HepG2 (cell line): ENCODE measurements around the gene CD248. TPM values are rescaled to one million over a fixed set of nuclear protein-coding genes. Genes with fewer than 3 reads are reported as not detected.

Experiments used
- AHR ChIP-seq: IDR thresholded peaks from 2 replicates; pipeline ENCODE4 v1.6.1; 2018; ENCODE audit warnings: missing genetic modification reagents, missing compliant biosample characterization
- ATF7-NPFF ChIP-seq: sonication (generic); formaldehyde crosslinking; IDR thresholded peaks from 2 replicates; pipeline ENCODE4 v1.8.1; 2023; ENCODE audit warnings: mild to moderate bottlenecking, low read depth, missing genetic modification reagents, moderate library complexity
- CAMTA2 ChIP-seq: sonication (generic); formaldehyde crosslinking; IDR thresholded peaks from 2 replicates; pipeline ENCODE4 v1.4.0; 2020; ENCODE audit warnings: mild to moderate bottlenecking, missing genetic modification reagents, borderline replicate concordance
- KDM5A ChIP-seq: fragments of 200-600 bp; sonication (generic); IDR thresholded peaks from 2 replicates; pipeline ENCODE4 v1.7.0; 2018; ENCODE audit warnings: antibody characterized with exemption, mild to moderate bottlenecking, low read length, borderline replicate concordance
- MAFG ChIP-seq: sonication (generic); formaldehyde crosslinking; IDR thresholded peaks from 2 replicates; pipeline ENCODE4 v1.5.1; 2020; ENCODE audit warnings: mild to moderate bottlenecking, missing genetic modification reagents
- REL ChIP-seq: sonication (generic); formaldehyde crosslinking; conservative IDR thresholded peaks from 2 replicates; pipeline ENCODE4 v1.8.0; 2022; ENCODE audit warnings: mild to moderate bottlenecking, missing genetic modification reagents, moderate library complexity
- SALL2 ChIP-seq: sonication (generic); formaldehyde crosslinking; IDR thresholded peaks from 2 replicates; pipeline ENCODE4 v1.8.1; 2023; ENCODE audit warnings: mild to moderate bottlenecking, missing genetic modification reagents, inconsistent platforms
- SAP130 ChIP-seq: IDR thresholded peaks from 2 replicates; pipeline ENCODE4 v1.6.1; 2016; ENCODE audit warnings: low read depth
- SP5 ChIP-seq: IDR thresholded peaks from 2 replicates; pipeline ENCODE4 v1.6.1; 2016; ENCODE audit warnings: low read depth, borderline replicate concordance
- ZNF782 ChIP-seq: sonication (generic); formaldehyde crosslinking; IDR thresholded peaks from 2 replicates; pipeline ENCODE4 v1.4.0; 2020; ENCODE audit warnings: missing genetic modification reagents, mild to moderate bottlenecking, borderline replicate concordance
- ZNF841 ChIP-seq: sonication (generic); formaldehyde crosslinking; IDR thresholded peaks from 2 replicates; pipeline ENCODE4 v1.8.1; 2023; ENCODE audit warnings: missing genetic modification reagents, borderline replicate concordance
- ZSCAN21 ChIP-seq: sonication (generic); formaldehyde crosslinking; IDR thresholded peaks from 2 replicates; pipeline ENCODE4 v1.8.0; 2022; ENCODE audit warnings: mild to moderate bottlenecking, missing genetic modification reagents, moderate library complexity, borderline replicate concordance
- ZSCAN31 ChIP-seq: sonication (generic); formaldehyde crosslinking; IDR thresholded peaks from 2 replicates; pipeline ENCODE4 v1.5.0; 2020; ENCODE audit warnings: low read depth, mild to moderate bottlenecking, missing genetic modification reagents
- polyA plus RNA-seq, 8 experiments: library from polyadenylated mRNA; depleted of rRNA in 3 of 8; stranded (reverse) in 7 of 8; unstranded in 1 of 8; fragments of >200 nt; fragmentation: Illumina TruSeq in 4 of 8; extraction: Trizol in 4 of 8; gene quantifications; 2 replicates each; pipeline versions ENCODE4 v1.2.1 to v1.2.3, GENCODE V29; 2011 to 2016; ENCODE audit warnings: low read depth in 4 of 8, missing spikeins in 1 of 8, mixed read lengths in 1 of 8; ENCODE audit not compliant: insufficient read depth in 1 of 8
- total RNA-seq, 5 experiments: library from RNA; depleted of rRNA; stranded (reverse); fragments of >200 nt; fragmentation: Illumina TruSeq; extraction: Trizol; gene quantifications; 2 replicates each; pipeline ENCODE4 v1.2.3, GENCODE V29; 2016; ENCODE audit warnings: low read depth in 1 of 5
- TF ChIP-seq, protein P1 (sequence below): sonication (generic); formaldehyde crosslinking; IDR thresholded peaks from 2 replicates; pipeline ENCODE4 v1.4.0; 2020; ENCODE audit warnings: missing genetic modification reagents, borderline replicate concordance
- TF ChIP-seq, protein P2 (sequence below): sonication (generic); formaldehyde crosslinking; conservative IDR thresholded peaks from 2 replicates; pipeline ENCODE4 v1.5.0; 2020; ENCODE audit warnings: missing genetic modification reagents
- TF ChIP-seq, protein P3 (sequence below): sonication (generic); formaldehyde crosslinking; IDR thresholded peaks from 2 replicates; pipeline ENCODE4 v1.4.0; 2020; ENCODE audit warnings: mild to moderate bottlenecking, missing genetic modification reagents
- TF ChIP-seq, protein P4 (sequence below): sonication (generic); formaldehyde crosslinking; IDR thresholded peaks from 2 replicates; pipeline ENCODE4 v1.4.0; 2020; ENCODE audit warnings: mild to moderate bottlenecking, missing genetic modification reagents
- TF ChIP-seq, protein P5 (sequence below): sonication (generic); formaldehyde crosslinking; IDR thresholded peaks from 2 replicates; pipeline ENCODE4 v1.8.0; 2022; ENCODE audit warnings: mild to moderate bottlenecking, missing genetic modification reagents

The CD248 gene
- total and polyA plus RNA-seq, 2 of the 13 experiments (the other 11 are each of a cell fraction or from before 2014, with no cell fraction given), result 0.25 to 0.35 TPM

DNA sequence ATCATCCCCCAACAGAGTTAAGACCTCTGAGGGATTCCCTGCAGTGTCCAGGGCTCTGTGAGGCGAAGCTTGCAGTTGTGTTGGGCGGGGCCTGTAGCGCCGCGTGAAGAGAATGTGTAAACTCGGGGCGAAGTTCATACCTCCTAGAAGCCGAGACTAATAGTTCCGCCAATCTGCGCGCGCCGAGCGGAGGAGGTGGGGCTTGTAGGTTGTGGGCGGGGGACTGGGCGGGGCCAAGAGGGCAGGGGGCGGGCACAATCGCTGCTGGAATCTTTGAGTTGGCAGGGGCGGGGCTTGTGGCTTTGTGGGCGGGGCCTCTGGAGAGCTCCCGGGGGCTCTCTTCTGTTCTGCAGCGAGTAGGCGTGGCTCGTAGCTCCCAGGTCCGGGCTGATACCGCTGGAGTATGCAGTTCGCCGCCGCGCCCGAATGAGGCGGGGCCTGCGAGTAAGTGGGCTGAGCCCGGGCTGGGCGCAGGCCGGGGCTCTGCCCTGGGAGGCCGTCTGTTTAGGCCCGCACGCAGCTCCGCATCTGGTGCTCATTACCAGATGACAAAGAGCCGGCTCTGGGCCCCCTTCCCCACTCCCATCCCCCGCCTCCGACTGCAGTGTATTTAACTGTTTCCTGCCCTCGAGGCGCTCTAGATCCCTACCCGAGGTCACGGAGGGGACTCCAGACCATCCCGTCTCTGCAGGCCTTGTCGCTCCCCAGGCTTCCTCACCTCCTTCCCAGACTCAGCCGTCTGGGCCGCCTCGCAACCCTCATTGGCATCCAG lies 4.1 kb downstream of the CD248 start (continued):
- TF ChIP-seq, protein P1, sequence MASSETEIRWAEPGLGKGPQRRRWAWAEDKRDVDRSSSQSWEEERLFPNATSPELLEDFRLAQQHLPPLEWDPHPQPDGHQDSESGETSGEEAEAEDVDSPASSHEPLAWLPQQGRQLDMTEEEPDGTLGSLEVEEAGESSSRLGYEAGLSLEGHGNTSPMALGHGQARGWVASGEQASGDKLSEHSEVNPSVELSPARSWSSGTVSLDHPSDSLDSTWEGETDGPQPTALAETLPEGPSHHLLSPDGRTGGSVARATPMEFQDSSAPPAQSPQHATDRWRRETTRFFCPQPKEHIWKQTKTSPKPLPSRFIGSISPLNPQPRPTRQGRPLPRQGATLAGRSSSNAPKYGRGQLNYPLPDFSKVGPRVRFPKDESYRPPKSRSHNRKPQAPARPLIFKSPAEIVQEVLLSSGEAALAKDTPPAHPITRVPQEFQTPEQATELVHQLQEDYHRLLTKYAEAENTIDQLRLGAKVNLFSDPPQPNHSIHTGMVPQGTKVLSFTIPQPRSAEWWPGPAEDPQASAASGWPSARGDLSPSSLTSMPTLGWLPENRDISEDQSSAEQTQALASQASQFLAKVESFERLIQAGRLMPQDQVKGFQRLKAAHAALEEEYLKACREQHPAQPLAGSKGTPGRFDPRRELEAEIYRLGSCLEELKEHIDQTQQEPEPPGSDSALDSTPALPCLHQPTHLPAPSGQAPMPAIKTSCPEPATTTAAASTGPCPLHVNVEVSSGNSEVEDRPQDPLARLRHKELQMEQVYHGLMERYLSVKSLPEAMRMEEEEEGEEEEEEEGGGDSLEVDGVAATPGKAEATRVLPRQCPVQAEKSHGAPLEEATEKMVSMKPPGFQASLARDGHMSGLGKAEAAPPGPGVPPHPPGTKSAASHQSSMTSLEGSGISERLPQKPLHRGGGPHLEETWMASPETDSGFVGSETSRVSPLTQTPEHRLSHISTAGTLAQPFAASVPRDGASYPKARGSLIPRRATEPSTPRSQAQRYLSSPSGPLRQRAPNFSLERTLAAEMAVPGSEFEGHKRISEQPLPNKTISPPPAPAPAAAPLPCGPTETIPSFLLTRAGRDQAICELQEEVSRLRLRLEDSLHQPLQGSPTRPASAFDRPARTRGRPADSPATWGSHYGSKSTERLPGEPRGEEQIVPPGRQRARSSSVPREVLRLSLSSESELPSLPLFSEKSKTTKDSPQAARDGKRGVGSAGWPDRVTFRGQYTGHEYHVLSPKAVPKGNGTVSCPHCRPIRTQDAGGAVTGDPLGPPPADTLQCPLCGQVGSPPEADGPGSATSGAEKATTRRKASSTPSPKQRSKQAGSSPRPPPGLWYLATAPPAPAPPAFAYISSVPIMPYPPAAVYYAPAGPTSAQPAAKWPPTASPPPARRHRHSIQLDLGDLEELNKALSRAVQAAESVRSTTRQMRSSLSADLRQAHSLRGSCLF (CRISPR knock-in tag), result no peak
- no peak for TF ChIP-seq SP5 (CRISPR knock-in tag)
- 0 out of 2 replicates have a peak, but pooled peaks have one; percentile 20 for TF ChIP-seq ATF7-NPFF (CRISPR knock-in tag)
- 0 out of 2 replicates have a peak, but pooled peaks have one; percentile 8 for TF ChIP-seq ZSCAN21 (CRISPR knock-in tag)
- TF ChIP-seq REL (CRISPR knock-in tag), result no peak
- TF ChIP-seq, protein P2, sequence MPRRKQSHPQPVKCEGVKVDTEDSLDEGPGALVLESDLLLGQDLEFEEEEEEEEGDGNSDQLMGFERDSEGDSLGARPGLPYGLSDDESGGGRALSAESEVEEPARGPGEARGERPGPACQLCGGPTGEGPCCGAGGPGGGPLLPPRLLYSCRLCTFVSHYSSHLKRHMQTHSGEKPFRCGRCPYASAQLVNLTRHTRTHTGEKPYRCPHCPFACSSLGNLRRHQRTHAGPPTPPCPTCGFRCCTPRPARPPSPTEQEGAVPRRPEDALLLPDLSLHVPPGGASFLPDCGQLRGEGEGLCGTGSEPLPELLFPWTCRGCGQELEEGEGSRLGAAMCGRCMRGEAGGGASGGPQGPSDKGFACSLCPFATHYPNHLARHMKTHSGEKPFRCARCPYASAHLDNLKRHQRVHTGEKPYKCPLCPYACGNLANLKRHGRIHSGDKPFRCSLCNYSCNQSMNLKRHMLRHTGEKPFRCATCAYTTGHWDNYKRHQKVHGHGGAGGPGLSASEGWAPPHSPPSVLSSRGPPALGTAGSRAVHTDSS (CRISPR knock-in tag), result no peak
- no peak for TF ChIP-seq AHR (CRISPR knock-in tag)
- TF ChIP-seq ZSCAN31 (CRISPR knock-in tag), result no peak; the same call in 1 of the 2 replicates
- peak; percentile 46 for TF ChIP-seq SAP130 (CRISPR knock-in tag)
- TF ChIP-seq MAFG, result no peak
- TF ChIP-seq ZNF841 (CRISPR knock-in tag), result no peak
- TF ChIP-seq, protein P3, sequence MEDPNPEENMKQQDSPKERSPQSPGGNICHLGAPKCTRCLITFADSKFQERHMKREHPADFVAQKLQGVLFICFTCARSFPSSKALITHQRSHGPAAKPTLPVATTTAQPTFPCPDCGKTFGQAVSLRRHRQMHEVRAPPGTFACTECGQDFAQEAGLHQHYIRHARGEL (CRISPR knock-in tag), result no peak
- TF ChIP-seq ZNF782 (CRISPR knock-in tag), result no peak
- 0 out of 2 replicates have a peak, but pooled peaks have one; percentile 53 for TF ChIP-seq CAMTA2 (CRISPR knock-in tag)
- TF ChIP-seq, protein P4, sequence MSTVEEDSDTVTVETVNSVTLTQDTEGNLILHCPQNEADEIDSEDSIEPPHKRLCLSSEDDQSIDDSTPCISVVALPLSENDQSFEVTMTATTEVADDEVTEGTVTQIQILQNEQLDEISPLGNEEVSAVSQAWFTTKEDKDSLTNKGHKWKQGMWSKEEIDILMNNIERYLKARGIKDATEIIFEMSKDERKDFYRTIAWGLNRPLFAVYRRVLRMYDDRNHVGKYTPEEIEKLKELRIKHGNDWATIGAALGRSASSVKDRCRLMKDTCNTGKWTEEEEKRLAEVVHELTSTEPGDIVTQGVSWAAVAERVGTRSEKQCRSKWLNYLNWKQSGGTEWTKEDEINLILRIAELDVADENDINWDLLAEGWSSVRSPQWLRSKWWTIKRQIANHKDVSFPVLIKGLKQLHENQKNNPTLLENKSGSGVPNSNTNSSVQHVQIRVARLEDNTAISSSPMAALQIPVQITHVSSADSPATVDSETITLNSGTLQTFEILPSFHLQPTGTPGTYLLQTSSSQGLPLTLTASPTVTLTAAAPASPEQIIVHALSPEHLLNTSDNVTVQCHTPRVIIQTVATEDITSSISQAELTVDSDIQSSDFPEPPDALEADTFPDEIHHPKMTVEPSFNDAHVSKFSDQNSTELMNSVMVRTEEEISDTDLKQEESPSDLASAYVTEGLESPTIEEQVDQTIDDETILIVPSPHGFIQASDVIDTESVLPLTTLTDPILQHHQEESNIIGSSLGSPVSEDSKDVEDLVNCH (CRISPR knock-in tag), result no peak
- TF ChIP-seq KDM5A, result no peak
- TF ChIP-seq, protein P5, sequence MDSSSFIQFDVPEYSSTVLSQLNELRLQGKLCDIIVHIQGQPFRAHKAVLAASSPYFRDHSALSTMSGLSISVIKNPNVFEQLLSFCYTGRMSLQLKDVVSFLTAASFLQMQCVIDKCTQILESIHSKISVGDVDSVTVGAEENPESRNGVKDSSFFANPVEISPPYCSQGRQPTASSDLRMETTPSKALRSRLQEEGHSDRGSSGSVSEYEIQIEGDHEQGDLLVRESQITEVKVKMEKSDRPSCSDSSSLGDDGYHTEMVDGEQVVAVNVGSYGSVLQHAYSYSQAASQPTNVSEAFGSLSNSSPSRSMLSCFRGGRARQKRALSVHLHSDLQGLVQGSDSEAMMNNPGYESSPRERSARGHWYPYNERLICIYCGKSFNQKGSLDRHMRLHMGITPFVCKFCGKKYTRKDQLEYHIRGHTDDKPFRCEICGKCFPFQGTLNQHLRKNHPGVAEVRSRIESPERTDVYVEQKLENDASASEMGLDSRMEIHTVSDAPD (CRISPR knock-in tag), result no peak
- no peak for TF ChIP-seq SALL2 (CRISPR knock-in tag)
